K562 (cell line): ENCODE results near the gene BCAN. TPM values are rescaled to one million over a fixed set of nuclear protein-coding genes. Genes with fewer than 3 reads are reported as not detected.

Source experiments
- ARID4B ChIP-seq: sonication (generic); formaldehyde crosslinking; IDR thresholded peaks from 2 replicates; pipeline ENCODE4 v1.8.0; 2022; ENCODE audit warnings: mild to moderate bottlenecking, missing genetic modification reagents
- CREBBP ChIP-seq: IDR thresholded peaks from one replicate; pipeline ENCODE4 v1.6.1; 2012; ENCODE audit warnings: low read depth, mild to moderate bottlenecking, control low read depth, inconsistent platforms, low read length
- ETV5 ChIP-seq: sonication (generic); formaldehyde crosslinking; IDR thresholded peaks from 2 replicates; pipeline ENCODE4 v1.4.0; 2020; ENCODE audit warnings: low read depth, mild to moderate bottlenecking, missing genetic modification reagents
- GTF2A2 ChIP-seq: IDR thresholded peaks from 2 replicates; pipeline ENCODE4 v1.6.1; 2016; ENCODE audit warnings: mild to moderate bottlenecking, missing genetic modification characterization, missing compliant biosample characterization
- SMC3 ChIP-seq: conservative IDR thresholded peaks from 2 replicates; pipeline ENCODE4 v1.6.1; 2011; ENCODE audit warnings: low read depth, low read length, improper control_type of control experiment; ENCODE audit not compliant: insufficient read depth
- ZBTB2 ChIP-seq: fragments of 450-650 bp; IDR thresholded peaks from 2 replicates; pipeline ENCODE4 v1.6.1; 2016; ENCODE audit warnings: antibody characterized with exemption
- ZNF224 ChIP-seq: sonication (generic); formaldehyde crosslinking; IDR thresholded peaks from 2 replicates; pipeline ENCODE4 v1.8.0; 2022; ENCODE audit warnings: mild to moderate bottlenecking, missing genetic modification reagents
- ZNF3 ChIP-seq: fragments of 250-450 bp; sonication (Bioruptor Pico); IDR thresholded peaks from 2 replicates; pipeline ENCODE4 v1.5.0; 2021; ENCODE audit warnings: mild to moderate bottlenecking, moderate library complexity
- ZNF324 ChIP-seq: fragments of 250-450 bp; sonication (Bioruptor Pico); IDR thresholded peaks from 2 replicates; pipeline ENCODE4 v1.4.0; 2020; ENCODE audit warnings: mild to moderate bottlenecking
- ZNF75A ChIP-seq: fragments of 450-650 bp; formaldehyde crosslinking; IDR thresholded peaks from 2 replicates; pipeline ENCODE4 v1.4.0; 2020; ENCODE audit warnings: mild to moderate bottlenecking
- ZSCAN32 ChIP-seq: fragments of 450-650 bp; formaldehyde crosslinking; IDR thresholded peaks from 2 replicates; pipeline ENCODE4 v1.4.0; 2020; ENCODE audit warnings: mild to moderate bottlenecking, moderate library complexity
- polyA plus RNA-seq, 8 experiments: library from polyadenylated mRNA; depleted of rRNA in 4 of 8; stranded (reverse) in 5 of 8; unstranded in 3 of 8; fragments of >200 nt; fragmentation: Nextera tagmentation in 2 of 8; fragmentation: Illumina TruSeq in 1 of 8; extraction: Ambion mirVana in 2 of 8; extraction: Trizol in 1 of 8; gene quantifications; 2 replicates each; pipeline versions ENCODE4 v1.2.1 to v1.2.3, GENCODE V29; 2011 to 2014; ENCODE audit warnings: inconsistent platforms in 1 of 8, missing spikeins in 1 of 8
- total RNA-seq, 7 experiments: library from RNA; depleted of rRNA in 6 of 7; stranded (reverse); fragments of >200 nt in 6 of 7; fragmentation: Illumina TruSeq in 2 of 7; extraction: Trizol in 2 of 7; gene quantifications; 2 replicates each; pipeline versions ENCODE4 v1.2.1 to v1.2.3, GENCODE V29; 2011 to 2021; ENCODE audit warnings: low replicate concordance in 1 of 7
- TF ChIP-seq, protein P1 (sequence below): fragments of 250-450 bp; sonication (Bioruptor Pico); IDR thresholded peaks from 2 replicates; pipeline ENCODE4 v1.5.0; 2021

Gene BCAN
- total and polyA plus RNA-seq, 9 of the 15 experiments (the other 6 are each of a cell fraction or from before 2014, with no cell fraction given), result 0.04 to 0.33 (median 0.14) TPM; not detected in 5

DNA sequence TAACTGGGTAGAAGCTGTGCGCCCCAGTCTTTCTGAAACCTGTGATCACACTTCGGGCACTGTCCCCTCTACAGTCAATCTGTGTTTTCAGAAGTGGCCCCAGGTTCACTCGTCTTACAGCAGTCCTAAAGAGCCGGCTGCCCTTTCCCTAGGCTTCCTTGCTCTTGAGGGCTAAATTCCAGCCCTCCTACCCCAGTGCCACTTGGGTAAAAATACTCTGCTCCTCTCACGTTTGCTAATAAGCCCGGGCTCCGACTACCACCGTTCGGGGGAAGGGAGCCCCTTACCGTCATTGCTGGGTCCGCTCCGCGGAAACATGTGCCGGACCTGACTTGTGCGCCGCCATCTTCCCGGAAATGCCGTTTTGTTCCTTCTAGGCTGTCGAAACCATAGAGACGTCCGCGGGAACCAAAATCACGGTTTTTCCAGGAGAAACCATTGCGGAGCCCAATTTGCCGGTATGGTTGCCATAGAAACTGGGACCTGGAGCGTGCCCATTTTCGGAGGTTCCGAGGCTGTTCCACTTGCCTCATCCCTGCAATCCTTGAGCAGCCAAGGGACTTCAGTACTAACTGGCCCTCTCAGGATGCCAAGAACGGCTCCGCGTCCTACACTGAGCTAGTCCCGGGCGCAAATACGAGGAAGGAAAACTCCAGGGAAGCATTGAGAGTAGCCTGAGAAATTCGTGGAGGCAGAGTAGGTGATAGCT, 40.6 kb upstream of the BCAN start, which contains the start of gene GPATCH4 (continued):
- TF ChIP-seq, protein P1, sequence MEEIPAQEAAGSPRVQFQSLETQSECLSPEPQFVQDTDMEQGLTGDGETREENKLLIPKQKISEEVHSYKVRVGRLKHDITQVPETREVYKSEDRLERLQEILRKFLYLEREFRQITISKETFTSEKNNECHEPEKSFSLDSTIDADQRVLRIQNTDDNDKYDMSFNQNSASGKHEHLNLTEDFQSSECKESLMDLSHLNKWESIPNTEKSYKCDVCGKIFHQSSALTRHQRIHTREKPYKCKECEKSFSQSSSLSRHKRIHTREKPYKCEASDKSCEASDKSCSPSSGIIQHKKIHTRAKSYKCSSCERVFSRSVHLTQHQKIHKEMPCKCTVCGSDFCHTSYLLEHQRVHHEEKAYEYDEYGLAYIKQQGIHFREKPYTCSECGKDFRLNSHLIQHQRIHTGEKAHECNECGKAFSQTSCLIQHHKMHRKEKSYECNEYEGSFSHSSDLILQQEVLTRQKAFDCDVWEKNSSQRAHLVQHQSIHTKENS, result no peak
- TF ChIP-seq ETV5 (no peak; the same call in 1 of the 2 replicates), ZNF75A (no peak), ZSCAN32 (no peak), CREBBP (no peak), GTF2A2 (tag) (no peak), SMC3 (no peak), ZNF324 (CRISPR knock-in tag) (no peak), ZNF224 (CRISPR knock-in tag) (no peak), ZBTB2 (no peak), ZNF3 (no peak), ARID4B (peak; percentile 97)
